Measurements from ENCODE around the gene SORCS2. TPM values are rescaled to one million over a fixed set of nuclear protein-coding genes. Genes with fewer than 3 reads are reported as not detected.
A peak's percentile ranks its signal among the peaks of the same experiment; 100 is the strongest.

The SORCS2 gene
- polyA plus RNA-seq, 1 of the 3 experiments (the other 2 are of a cell fraction): 1.6 TPM

DNA sequence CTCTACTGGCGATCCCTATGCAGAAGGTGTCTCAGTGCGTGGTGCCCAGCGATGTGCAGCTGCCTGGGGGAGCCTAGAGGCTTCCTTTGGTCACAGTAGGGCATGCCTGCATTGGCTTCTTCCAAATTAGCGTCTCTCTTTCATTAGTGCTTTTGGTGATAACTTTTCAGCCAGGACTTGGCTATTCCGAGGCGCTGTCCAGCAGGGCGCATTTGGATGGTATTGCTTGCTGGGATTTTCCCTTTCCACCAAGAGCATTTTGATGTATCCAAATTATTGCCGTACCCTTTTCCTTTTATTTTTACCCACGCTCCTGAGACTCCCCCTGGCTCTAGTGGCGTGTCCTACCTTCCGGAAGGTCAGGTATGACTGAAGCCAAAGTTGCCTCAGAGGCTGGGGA, 101.4 kb downstream of the SORCS2 start:
- ChIA-PET CTCF (interaction anchor here (11.9 kb wide), 1 partner anchor 98 kb away, joined by 301 read pairs; the partner anchor contains the start of gene SORCS2), POLR2A (no interaction called here)
- Histone ChIP-seq H3K4me3 (ENCODE audit: low read depth in 2 of 2, low read length in 1 of 2) (no peak overlapping the region), H3K9ac (no peak overlapping the region), H3K79me2 (ENCODE audit: insufficient read depth) (no peaks in the 10 kb centered on the region), H3K4me1 (ENCODE audit: control insufficient read depth in 1 of 2, insufficient read depth in 2 of 2, low read depth in 1 of 2, low read length in 1 of 2) (no peaks in the 10 kb centered on the region; a peak in 1 of 4 replicates), H3K27ac (ENCODE audit: low read depth in 2 of 2, low read length in 1 of 2) (no peak overlapping the region), H4K20me1 (ENCODE audit: insufficient read depth) (no peaks in the 10 kb centered on the region), H2AFZ (ENCODE audit: low read depth) (no peak overlapping the region), H3K4me2 (no peak overlapping the region), H3K36me3 (replicated peaks in 1 of 2; ENCODE audit: control insufficient read depth in 1 of 2, insufficient read depth in 2 of 2, low read length in 1 of 2) (no peaks in the 10 kb centered on the region), H3K9me2 (no peaks in the 10 kb centered on the region), H3K9me3 (no peaks in the 10 kb centered on the region), H3K27me3 (ENCODE audit: insufficient read depth) (no peaks in the 10 kb centered on the region), H3F3A (replicated peaks; ENCODE audit: insufficient read depth) (no peaks in the 10 kb centered on the region)
- WGBS (ENCODE audit: low lambda C conversion rate): 87% methylated on average over 11 of the region's 11 CpGs
- no peak for TF ChIP-seq FOSL2 (IDR thresholded peaks at IDR 0.05; ENCODE audit: borderline replicate concordance, low read depth)
- no peak for TF ChIP-seq MEF2A (IDR thresholded peaks at IDR 0.05; ENCODE audit: borderline replicate concordance, low read depth)
- TF ChIP-seq, protein P1, sequence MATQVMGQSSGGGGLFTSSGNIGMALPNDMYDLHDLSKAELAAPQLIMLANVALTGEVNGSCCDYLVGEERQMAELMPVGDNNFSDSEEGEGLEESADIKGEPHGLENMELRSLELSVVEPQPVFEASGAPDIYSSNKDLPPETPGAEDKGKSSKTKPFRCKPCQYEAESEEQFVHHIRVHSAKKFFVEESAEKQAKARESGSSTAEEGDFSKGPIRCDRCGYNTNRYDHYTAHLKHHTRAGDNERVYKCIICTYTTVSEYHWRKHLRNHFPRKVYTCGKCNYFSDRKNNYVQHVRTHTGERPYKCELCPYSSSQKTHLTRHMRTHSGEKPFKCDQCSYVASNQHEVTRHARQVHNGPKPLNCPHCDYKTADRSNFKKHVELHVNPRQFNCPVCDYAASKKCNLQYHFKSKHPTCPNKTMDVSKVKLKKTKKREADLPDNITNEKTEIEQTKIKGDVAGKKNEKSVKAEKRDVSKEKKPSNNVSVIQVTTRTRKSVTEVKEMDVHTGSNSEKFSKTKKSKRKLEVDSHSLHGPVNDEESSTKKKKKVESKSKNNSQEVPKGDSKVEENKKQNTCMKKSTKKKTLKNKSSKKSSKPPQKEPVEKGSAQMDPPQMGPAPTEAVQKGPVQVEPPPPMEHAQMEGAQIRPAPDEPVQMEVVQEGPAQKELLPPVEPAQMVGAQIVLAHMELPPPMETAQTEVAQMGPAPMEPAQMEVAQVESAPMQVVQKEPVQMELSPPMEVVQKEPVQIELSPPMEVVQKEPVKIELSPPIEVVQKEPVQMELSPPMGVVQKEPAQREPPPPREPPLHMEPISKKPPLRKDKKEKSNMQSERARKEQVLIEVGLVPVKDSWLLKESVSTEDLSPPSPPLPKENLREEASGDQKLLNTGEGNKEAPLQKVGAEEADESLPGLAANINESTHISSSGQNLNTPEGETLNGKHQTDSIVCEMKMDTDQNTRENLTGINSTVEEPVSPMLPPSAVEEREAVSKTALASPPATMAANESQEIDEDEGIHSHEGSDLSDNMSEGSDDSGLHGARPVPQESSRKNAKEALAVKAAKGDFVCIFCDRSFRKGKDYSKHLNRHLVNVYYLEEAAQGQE (IDR thresholded peaks at IDR 0.05; ENCODE audit: low read depth, low read length): peak; percentile 71; the same call in 1 of the 2 replicates
- no peak for DNase-seq

DNA sequence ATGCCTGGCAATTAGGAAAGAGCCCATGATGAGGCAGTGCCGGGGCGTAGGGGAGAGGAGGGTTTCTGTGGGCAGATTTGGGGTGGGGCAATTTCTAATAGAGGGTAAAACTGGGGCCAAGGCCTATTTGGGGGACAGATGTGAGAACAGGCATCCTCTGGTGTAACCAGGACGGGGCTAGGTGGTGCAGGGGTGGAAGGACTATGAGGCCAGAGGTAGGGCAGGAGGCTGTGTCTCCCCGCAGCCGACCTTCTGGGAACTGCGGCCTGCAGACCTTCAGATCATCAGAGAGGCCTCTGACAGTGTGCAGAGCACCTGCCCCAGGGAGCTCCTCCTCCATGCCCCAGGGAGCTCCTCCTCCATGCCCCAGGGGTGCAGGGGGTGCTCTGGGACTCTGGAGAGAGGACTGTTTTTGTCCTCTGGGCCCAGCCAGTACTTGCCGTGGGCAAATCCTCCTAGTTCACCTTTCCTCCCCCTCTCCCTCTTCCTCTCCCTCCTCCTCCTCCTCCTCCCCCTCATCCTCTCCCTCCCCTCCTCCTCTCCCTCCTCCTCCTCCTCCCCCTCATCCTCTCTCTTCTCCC, 101.9 kb downstream of the SORCS2 start:
- no peaks in the 10 kb centered on the region for H3K27me3 ChIP-seq (ENCODE audit: insufficient read depth)
- H3K36me3 ChIP-seq (replicated peaks in 1 of 2; ENCODE audit: control insufficient read depth in 1 of 2, insufficient read depth in 2 of 2, low read length in 1 of 2): no peaks in the 10 kb centered on the region
- H3K4me1 ChIP-seq (ENCODE audit: control insufficient read depth in 1 of 2, insufficient read depth in 2 of 2, low read depth in 1 of 2, low read length in 1 of 2): no peaks in the 10 kb centered on the region; a peak in 1 of 4 replicates
- H3K9me2 ChIP-seq: no peaks in the 10 kb centered on the region
- no peak overlapping the region for H3K4me3 ChIP-seq (ENCODE audit: low read depth in 2 of 2, low read length in 1 of 2)
- H4K20me1 ChIP-seq (ENCODE audit: insufficient read depth): no peaks in the 10 kb centered on the region
- H3K4me2 ChIP-seq: no peak overlapping the region
- ChIA-PET POLR2A (no interaction called here), CTCF (interaction anchor here (1.1 to 11.9 kb wide), 5 partner anchors 9 to 143 kb away, joined by 3 to 301 read pairs (median 18); partner anchors contain the start of gene SORCS2)
- DNase-seq: no peak
- H3K79me2 ChIP-seq (ENCODE audit: insufficient read depth): no peaks in the 10 kb centered on the region
- H2AFZ ChIP-seq (ENCODE audit: low read depth): no peak overlapping the region
- no peak for TF ChIP-seq EP300 (IDR thresholded peaks at IDR 0.05; ENCODE audit: borderline replicate concordance in 1 of 2, low read depth in 1 of 2, low read length in 1 of 2)
- no peak for TF ChIP-seq JUND (IDR thresholded peaks at IDR 0.05)
- TF ChIP-seq RAD21 (IDR thresholded peaks at IDR 0.05; ENCODE audit: low read length): no peak
- no peak for TF ChIP-seq YY1 (IDR thresholded peaks at IDR 0.05; ENCODE audit: low read depth)
- no peak for TF ChIP-seq SMC3 (IDR thresholded peaks at IDR 0.05; ENCODE audit: low read depth, low read length)
- TF ChIP-seq, protein P2, sequence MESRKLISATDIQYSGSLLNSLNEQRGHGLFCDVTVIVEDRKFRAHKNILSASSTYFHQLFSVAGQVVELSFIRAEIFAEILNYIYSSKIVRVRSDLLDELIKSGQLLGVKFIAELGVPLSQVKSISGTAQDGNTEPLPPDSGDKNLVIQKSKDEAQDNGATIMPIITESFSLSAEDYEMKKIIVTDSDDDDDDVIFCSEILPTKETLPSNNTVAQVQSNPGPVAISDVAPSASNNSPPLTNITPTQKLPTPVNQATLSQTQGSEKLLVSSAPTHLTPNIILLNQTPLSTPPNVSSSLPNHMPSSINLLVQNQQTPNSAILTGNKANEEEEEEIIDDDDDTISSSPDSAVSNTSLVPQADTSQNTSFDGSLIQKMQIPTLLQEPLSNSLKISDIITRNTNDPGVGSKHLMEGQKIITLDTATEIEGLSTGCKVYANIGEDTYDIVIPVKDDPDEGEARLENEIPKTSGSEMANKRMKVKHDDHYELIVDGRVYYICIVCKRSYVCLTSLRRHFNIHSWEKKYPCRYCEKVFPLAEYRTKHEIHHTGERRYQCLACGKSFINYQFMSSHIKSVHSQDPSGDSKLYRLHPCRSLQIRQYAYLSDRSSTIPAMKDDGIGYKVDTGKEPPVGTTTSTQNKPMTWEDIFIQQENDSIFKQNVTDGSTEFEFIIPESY (IDR thresholded peaks at IDR 0.05; ENCODE audit: borderline replicate concordance, low read depth): no peak
- no peak for TF ChIP-seq NRF1 (IDR thresholded peaks at IDR 0.05; ENCODE audit: low read depth, low read length)
- no peak for TF ChIP-seq TEAD4 (IDR thresholded peaks at IDR 0.05; ENCODE audit: borderline replicate concordance, insufficient read depth)
- no peak for TF ChIP-seq FOSL2 (IDR thresholded peaks at IDR 0.05; ENCODE audit: borderline replicate concordance, low read depth)
- TF ChIP-seq EZH2phosphoT487 (IDR thresholded peaks at IDR 0.05; ENCODE audit: borderline replicate concordance, low read depth): no peak
- no peak for TF ChIP-seq RFX5 (IDR thresholded peaks at IDR 0.05; ENCODE audit: low read length)
- no peak for TF ChIP-seq NFIC (IDR thresholded peaks at IDR 0.05; ENCODE audit: borderline replicate concordance)
- TF ChIP-seq GABPA (IDR thresholded peaks at IDR 0.05; ENCODE audit: low read depth): no peak
- TF ChIP-seq MXI1 (IDR thresholded peaks at IDR 0.05; ENCODE audit: low read depth, low read length): no peak
- TF ChIP-seq, protein P3, sequence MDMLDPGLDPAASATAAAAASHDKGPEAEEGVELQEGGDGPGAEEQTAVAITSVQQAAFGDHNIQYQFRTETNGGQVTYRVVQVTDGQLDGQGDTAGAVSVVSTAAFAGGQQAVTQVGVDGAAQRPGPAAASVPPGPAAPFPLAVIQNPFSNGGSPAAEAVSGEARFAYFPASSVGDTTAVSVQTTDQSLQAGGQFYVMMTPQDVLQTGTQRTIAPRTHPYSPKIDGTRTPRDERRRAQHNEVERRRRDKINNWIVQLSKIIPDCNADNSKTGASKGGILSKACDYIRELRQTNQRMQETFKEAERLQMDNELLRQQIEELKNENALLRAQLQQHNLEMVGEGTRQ (IDR thresholded peaks at IDR 0.05; ENCODE audit: borderline replicate concordance, low read depth, low read length): no peak
- TF ChIP-seq FOXJ3 (CRISPR knock-in tag; IDR thresholded peaks at IDR 0.05): no peak
- TF ChIP-seq MEF2A (IDR thresholded peaks at IDR 0.05; ENCODE audit: borderline replicate concordance, low read depth): no peak
- H3F3A ChIP-seq (replicated peaks; ENCODE audit: insufficient read depth): no peaks in the 10 kb centered on the region
- 83% methylated on average over 7 of the region's 7 CpGs for WGBS (ENCODE audit: low lambda C conversion rate)
- H3K9me3 ChIP-seq: no peaks in the 10 kb centered on the region
- H3K9ac ChIP-seq: no peak overlapping the region
- H3K27ac ChIP-seq (ENCODE audit: low read depth in 2 of 2, low read length in 1 of 2): no peak overlapping the region

Data from SK-N-SH (cell line).